GM12864 (cell line): ENCODE measurements around the gene PXMP4.

Experiments
- DNase-seq: peaks from one replicate; pipeline ENCODE4 v3.0.0-alpha.2; 2011; ENCODE audit warnings: low read depth
- H3K4me3 ChIP-seq: 2 replicates; pipeline ENCODE4 v1.5.1; 2011; ENCODE audit warnings: mild to moderate bottlenecking, low read depth, low read length, control low read depth
- CTCF ChIP-seq: IDR thresholded peaks from 2 replicates; pipeline ENCODE4 v1.5.1; 2011; ENCODE audit warnings: low read depth, mild to moderate bottlenecking, moderate library complexity, low read length, control low read depth, inconsistent platforms; ENCODE audit errors: missing control alignments

The PXMP4 gene

GRCh38 chr20:33676652-33677645, 43.2 kb downstream of the PXMP4 start:
- DNase-seq = no peak
- no peak for TF ChIP-seq CTCF
- no peak overlapping the region for H3K4me3 ChIP-seq

DNA sequence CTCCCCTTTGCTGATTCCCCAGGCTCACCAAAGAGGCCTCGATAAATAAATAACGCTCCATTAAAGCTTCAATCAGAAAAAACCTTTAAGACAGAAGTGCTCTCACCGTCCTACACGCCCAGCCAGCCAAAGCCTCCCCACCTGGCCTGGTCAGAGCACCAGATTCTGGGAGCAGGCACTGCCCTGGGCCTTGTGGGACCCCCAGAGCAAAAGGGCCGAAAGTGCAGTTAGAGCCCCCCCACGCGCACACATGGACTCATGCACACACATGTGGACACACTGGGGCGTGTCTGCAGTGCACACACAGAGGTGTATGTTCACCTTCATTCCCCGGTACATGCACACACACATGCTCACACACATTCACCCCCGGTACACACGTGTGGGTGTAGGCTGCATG, 44.0 kb downstream of the PXMP4 start:
- no peak for DNase-seq
- TF ChIP-seq CTCF = no peak
- no peak overlapping the region for H3K4me3 ChIP-seq

DNA sequence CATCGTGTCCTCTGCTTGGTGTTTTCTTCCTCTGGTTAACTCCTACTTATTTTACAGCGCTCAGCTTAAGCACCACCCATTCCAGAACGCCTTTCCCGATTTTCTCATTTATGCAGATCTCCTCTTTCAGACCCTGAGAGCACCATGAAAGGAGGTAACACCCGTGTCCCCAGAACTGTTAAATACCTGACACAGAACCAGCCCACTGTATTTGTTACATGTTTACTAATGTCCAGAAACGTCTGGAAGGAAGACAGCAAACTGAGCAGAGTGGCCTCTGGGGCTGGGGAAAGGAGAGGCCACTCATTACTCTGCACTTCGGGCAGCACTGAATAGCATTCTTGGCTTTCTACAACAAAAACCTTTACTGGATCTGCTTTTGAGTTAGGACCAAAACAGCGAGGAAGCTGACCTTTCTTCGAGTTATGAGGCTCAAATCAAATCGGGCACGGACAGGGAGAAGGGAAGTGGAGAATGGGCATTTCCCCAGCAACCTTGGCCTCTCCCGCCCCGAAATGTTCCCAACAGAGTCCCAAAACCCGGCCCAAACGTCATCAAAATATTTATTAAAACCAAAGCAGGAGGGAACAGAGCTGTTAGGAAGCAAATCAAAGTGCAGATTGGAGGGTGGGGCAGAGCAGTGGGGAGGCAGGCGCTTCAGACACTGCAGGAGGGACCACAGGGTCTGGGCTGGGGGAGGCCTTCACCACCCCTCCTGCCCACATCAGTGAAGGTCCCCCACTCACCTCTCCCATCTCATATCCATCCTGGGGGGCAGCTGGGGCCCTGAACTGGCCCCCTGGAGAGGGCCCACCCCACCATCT, 44.8 kb downstream of the PXMP4 start:
- no peak for TF ChIP-seq CTCF
- no peak overlapping the region for H3K4me3 ChIP-seq
- DNase-seq = no peak

DNA sequence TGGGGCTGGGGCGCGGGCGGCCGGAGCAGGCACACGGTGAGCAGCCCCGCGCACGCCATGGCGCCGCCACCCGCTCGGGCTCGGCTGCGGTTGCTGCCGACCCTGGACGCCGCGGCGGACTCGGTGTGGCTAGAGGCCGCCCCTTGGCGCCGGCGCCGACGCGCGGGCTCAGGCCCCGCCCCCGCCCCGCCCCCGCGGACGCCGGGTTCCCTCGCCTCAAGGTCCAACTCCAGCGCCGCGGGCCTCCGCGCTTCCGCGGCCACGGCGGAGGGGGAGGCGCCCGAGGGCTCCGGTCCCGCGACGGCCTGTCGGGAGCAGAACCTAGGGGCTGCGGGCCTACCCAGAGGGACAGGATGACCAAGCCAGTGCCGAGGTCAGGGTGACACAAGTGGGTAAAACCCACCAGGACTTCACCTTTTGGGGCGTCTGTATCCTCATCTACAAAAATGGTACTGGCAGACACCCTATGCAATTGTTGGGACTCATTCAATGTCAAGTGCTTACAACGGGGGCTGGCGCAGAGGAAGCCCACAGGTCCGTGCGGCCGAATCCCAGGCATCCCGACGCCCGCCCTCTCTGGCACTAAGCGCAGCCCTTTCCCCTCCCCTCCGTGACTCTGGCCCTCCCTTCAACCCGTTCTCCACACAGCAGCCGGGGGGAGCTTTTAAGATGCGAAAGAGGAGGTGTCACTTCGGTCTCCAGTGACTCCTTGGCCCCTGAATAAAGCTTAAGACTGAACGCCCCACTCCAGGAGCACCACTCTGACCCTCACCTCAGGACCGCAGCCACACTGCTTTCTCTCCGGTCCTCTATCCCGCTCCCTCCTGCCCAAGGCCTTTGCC, 45.6 kb downstream of the PXMP4 start, which contains the start of gene NECAB3:
NECAB3 (minus strand) TSS at position 135 of the 842 bp plus-strand sequence; CDS start at position 59, 76 bp downstream.
- no peak for TF ChIP-seq CTCF
- DNase-seq = no peak
- H3K4me3 ChIP-seq = peak within 1 kb of the TSS; percentile 72

GRCh38 chr20:33673410-33674293, 46.5 kb downstream of the PXMP4 start:
- no peak for DNase-seq
- peak overlapping the region; percentile 72 for H3K4me3 ChIP-seq

More at GRCh38 chr20:33673410-33674293, 46.5 kb downstream of the PXMP4 start:
- TF ChIP-seq CTCF = no peak
